Embryonic facial prominence (tissue), 1 donor: Measurements from ENCODE around the gene SUMO1.
A peak's percentile ranks its signal among the peaks of the same experiment; 100 is the strongest.

Source experiments
- DNase-seq: peaks from one replicate; pipeline ENCODE4 v3.0.0-alpha.2; 2016; ENCODE audit errors: extremely low spot score

Gene SUMO1

GRCh38 chr2:202201220-202202160 is 36.9 kb downstream of the SUMO1 start:
- no peak for DNase-seq

DNA sequence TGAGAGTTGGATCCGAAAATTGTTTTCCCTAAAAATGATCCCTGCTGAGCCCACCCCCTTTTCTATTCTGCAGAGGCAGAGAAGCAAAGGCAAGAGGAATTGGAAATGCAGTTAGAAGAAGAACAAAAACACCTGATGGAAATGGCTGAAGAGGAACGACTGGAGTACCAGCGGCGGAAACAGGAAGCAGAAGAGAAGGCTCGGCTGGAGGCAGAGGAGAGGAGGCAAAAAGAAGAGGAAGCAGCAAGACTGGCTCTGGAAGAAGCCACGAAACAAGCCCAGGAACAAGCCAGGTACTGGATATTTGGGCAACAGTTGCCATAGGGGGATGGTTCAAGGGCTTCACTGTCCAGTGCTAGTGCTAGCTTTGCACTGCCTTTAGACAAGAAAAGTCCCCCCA is 41.7 kb downstream of the SUMO1 start:
- no peak for DNase-seq

DNA sequence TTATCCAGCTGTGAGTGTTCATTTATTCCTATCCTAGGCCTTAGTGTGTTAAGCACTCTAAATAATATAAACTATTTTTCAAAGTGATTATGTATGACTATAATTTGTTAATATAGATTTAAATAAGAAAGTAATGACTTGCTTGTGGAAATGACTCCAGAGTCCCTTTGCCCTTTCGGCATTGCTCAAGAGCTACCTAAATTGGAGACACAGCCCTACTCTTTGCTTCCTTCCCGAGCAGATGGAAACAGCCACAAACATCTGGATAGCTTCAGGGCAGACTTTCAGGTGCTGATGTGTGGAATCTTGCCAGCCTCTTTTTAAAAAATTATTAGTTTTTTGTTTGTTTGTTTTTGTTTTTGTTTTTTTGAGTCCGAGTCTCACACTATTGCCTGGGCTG is 44.0 kb downstream of the SUMO1 start:
- no peak for DNase-seq

GRCh38 chr2:202193881-202194353 is 44.5 kb downstream of the SUMO1 start:
- DNase-seq: no peak

DNA sequence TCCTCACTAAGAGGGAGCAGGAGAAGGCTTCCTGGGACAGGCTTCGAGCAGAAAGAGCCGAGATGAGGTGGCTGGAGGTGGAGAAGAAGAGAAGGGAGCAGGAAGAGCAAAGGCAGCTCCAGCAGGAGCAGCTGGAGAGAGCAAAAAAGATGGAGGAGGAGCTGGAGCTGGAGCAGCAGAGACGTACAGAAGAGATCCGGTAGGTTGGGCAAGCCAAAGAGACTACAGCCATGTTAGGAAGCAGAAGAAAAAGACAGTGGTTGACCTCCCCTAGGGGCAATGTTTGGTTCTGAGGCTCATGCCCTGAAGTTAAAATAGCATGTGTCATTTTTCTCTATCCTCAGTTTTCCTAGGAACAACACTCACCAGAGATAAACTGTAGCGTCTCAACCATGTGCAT is 45.1 kb downstream of the SUMO1 start:
- no peak for DNase-seq

DNA sequence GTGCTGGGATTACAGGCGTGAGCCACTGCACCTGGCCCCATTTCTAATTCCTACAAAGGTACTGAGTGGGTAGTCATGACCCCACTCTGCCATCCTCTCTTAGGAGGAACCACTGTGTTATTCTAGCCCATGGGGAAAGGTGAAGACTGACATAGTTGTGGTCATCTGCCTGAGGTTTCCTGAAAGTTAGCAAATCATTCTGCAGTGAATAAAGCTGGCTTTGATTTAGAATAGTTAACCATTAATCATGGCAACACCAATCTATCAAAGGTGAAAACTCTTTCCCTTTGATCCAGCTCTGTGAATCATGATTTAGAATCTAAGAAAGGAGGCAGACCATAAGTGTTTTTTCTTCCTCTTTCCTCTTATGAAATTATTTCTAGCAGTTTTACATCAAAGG is 50.8 kb downstream of the SUMO1 start:
- no peak for DNase-seq

DNA sequence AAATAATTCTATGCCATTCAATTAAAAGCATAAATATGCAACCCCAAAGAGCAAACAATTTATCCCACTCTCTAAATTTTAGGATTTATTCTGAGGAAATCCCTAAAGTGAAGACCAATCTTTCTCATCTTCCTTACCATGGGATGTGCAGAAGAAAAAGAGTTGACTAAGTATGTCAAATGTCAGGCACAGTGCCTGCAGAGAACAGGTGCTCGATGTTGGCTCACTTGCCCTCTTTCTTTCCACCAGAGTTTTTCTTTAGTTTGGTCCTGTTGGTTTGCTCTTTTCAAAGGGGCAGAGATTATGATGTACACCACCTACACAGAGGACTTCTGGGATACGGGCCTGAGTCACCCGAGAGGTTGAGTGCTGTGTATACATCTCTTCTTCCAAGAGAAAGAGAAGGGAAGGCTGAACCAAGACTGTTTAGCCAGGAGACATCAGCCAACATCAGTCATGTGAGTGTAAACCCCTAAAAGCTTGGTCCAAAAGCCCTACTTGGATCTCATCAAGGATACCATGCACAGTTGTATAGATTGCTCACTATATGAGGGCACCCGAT is 51.7 kb downstream of the SUMO1 start:
- no peak for DNase-seq

DNA sequence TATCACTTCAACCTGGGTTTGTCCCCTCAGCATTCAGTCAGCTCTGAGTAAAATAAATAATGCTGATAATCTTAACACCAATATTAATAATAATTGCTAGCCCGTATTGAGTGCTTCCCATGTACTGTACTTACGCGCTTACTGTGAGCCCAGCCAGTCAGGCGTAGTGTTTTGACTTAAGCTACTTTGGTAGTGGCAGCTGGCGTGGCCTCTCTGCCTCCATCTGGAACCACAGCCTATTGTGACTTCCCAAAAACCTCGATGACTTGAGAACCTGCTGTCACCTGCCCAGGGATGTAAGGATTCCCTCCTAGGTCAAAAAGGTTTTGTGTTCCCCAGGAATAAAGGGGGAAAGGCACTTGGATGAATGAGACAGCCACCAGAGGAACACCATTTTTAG is 53.2 kb downstream of the SUMO1 start:
- no peak for DNase-seq

- no peak for DNase-seq
Observed at GRCh38 chr2:202184557-202184956, 53.8 kb downstream of the SUMO1 start.

DNA sequence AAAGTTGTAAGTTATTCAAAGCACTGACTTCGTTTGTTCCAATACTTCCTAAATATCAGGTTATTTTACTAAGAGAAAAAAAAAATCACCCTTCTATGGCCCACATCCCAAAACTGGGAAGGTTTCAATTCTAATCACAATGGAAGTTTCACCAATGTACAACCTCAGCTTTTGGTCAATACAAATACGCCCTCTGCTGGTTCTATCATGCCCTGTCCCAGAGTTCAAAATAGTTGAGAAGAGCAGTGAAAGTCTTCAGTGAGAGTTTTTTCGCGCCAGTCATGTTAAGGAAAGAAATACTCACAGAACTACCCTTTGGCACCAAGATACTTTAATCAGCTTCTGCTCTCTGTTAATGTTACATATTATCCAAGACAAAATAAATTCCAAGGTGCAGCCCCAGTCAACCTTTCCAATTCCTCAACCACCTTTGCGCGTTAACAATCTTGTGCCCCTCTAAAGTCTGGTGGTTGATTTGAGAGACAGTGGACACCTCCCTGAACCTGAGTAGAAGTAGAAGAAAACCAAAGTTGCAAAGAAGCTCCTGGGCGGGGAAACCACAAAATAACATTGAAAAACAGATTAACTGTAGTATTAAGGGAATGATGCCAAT is 59.9 kb downstream of the SUMO1 start:
- peak; percentile 46 for DNase-seq

- no peak for DNase-seq
Observed at GRCh38 chr2:202172439-202173211, 65.8 kb downstream of the SUMO1 start.

GRCh38 chr2:202171241-202171825 is 67.1 kb downstream of the SUMO1 start:
- DNase-seq: no peak

DNA sequence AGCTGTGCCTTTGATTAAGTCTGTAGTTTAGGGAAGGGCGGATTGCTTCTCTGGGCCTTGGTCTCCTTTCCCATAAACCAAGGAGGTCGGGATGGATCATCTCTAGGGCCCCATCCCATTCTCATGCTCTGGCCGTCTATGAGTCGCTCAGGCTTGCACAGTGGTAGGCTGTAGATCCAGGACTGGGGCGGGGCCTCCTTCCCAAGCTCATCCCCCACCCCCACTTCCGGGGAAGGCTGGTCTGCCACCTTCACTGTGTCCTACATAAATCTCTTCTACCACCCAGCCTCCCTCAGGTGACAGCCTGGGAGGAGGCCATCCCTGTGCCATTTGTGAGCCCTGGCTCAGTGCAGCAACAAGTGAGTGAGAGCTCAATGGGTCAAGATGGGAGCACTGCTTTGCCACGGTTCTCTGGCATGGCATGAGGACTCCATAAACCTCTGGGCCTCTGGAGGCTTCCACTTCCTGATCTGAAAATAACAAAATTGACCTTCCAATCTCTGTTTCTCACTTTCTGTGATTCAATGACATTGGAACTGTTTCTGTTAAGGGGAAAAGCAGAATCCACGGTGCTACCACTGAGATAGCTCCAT is 68.5 kb downstream of the SUMO1 start:
- no peak for DNase-seq

- no peak for DNase-seq
Observed at GRCh38 chr2:202169131-202169530, 69.3 kb downstream of the SUMO1 start.

DNA sequence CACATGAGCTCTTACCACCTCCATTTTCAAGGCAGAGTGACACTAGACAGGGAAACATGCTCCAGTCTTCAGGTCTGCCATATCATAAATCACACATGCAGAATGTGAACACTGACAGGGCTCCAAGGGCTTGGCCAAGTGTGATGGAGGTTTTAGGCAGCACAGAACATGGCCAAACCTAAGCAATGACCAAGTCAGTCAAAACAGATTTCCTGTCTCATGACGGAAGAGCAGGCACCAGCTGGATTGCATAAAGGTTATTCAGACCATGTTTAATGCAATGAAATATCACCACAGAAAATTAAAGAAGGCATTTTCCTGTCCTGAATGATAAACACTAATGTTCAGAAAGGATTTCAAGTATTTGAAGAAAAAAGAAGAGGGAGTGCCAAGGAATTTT is 72.5 kb downstream of the SUMO1 start:
- DNase-seq: no peak

- DNase-seq: no peak
Observed at GRCh38 chr2:202165208-202165607, 73.2 kb downstream of the SUMO1 start.

DNA sequence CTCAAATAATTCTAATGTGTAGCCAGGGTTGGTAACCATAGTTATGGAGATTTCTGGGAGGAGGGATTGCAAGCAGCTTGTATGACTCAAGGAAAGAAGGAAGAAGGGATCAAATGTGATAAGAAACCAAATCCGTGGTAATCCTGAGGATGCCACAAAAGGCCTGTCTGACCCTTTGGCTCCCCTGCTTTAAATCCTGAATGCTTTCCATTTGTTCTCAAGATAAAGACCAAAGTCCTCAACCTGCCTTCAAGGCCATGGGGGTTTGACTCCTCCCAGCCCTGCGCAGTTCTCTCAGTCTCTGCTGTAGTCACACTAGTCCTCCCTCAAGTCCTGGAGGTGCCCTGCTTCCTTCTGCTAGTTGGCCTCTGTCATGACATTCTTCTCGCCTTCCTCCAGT is 74.0 kb downstream of the SUMO1 start:
- no peak for DNase-seq

DNA sequence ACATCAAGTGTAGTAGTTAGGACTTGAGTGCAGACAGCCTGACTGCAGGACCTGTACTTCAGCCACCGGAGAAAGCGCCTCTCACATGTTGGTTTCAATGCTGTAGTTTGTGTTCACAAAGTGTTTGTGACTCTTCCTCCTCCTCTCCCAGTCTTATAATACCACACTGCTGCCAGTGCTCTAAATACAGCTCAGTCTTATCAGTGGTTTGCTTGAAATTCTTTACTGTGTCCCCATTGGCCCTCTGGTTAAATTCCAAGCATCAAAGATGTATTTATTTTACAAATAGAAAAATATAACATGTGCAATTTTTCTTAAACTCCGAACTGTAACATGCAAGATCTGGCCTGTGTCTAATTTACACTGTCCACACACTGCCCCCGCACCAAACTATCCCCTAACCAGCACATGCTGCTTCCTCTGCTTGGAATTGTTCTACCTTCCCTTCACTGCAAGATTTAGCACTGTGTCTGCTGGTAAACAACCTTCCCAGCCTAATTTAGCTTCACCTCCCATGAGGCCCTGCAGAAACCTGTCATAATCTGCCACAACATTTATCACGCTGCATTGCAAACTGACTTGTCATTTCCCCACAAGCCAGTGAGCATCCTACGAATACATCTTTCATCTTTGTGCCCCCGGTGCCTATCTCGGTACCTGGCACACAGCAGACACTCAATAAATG is 77.1 kb downstream of the SUMO1 start:
- DNase-seq: no peak

DNA sequence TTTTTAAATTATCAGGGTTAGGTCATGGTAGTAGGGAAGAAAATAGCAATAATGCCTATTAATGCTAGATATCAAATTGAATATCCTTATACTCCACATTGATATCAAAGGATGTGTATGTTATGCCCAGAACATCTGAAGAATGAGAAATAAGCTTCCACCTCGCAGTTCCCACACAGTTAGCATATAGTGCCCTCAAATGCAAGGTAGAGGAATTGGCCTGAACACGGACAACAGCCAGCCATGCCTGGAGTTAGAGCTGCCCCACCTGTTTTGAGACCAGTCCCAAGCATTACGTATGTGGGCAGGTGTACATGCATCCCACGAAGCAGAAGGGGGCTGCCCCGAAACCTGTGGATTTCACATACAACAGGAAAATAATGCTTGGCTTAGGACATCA is 79.6 kb downstream of the SUMO1 start:
- no peak for DNase-seq

GRCh38 chr2:202157211-202157990 is 81.0 kb downstream of the SUMO1 start:
- DNase-seq: no peak
